Testis (tissue), 2 donors: ENCODE data around the gene MST1R.

Experiments used
- POLR2A ChIP-seq: fragments of 450-650 bp; IDR thresholded peaks from one replicate; pipeline ENCODE4 v1.6.1; 2017; ENCODE audit warnings: antibody characterized with exemption, mild to moderate bottlenecking, moderate library complexity
- TF ChIP-seq, protein P1 (sequence below), 3 experiments: fragments of 450-650 bp in 2 of 3; fragments of 200-600 bp in 1 of 3; sonication (generic) in 1 of 3; IDR thresholded peaks; one replicate each; pipeline ENCODE4 v1.5.1; 2016 to 2019; ENCODE audit warnings: antibody characterized with exemption in 3 of 3, mild to moderate bottlenecking in 2 of 3, moderate library complexity in 1 of 3

DNA sequence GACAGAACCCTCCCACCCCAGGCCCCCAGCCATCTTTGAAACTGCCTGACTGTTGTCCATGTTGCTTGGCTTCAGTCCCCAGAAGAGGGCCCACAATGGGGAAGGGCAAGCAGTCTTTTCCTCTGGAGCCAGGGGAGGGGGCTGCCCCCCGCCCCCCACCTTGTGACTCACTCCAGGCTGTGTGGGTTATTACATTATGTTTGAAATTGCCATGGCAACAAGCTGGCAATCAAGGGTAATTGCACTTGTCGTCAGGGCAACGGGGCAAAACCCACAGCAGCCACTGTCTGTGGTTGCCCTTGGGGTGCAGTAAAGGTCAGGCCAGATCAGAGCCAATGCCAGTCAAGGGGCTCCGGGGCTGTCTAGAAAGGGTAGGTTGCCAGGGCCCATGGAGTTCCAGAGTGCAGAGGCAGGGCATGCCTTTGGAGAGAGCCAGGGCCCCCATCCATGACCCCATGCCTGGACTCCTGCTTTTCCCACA is 30.8 kb downstream of the MST1R start:
- TF ChIP-seq, protein P1, sequence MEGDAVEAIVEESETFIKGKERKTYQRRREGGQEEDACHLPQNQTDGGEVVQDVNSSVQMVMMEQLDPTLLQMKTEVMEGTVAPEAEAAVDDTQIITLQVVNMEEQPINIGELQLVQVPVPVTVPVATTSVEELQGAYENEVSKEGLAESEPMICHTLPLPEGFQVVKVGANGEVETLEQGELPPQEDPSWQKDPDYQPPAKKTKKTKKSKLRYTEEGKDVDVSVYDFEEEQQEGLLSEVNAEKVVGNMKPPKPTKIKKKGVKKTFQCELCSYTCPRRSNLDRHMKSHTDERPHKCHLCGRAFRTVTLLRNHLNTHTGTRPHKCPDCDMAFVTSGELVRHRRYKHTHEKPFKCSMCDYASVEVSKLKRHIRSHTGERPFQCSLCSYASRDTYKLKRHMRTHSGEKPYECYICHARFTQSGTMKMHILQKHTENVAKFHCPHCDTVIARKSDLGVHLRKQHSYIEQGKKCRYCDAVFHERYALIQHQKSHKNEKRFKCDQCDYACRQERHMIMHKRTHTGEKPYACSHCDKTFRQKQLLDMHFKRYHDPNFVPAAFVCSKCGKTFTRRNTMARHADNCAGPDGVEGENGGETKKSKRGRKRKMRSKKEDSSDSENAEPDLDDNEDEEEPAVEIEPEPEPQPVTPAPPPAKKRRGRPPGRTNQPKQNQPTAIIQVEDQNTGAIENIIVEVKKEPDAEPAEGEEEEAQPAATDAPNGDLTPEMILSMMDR (IDR thresholded peaks at IDR 0.05): no peak
- TF ChIP-seq POLR2A: no peak
